NCI-H2171 (cell line): ENCODE results near the gene TBCK.
"Not testable (repeated sequence)": the region's sequence is repeated elsewhere in the genome, so short reads cannot be mapped to it uniquely, and the experiment has no call there.

ENCODE experiments used
- DNase-seq: peaks from one replicate; lab custom pipeline; 2025; lab: John Stamatoyannopoulos, UW

TBCK gene

DNA sequence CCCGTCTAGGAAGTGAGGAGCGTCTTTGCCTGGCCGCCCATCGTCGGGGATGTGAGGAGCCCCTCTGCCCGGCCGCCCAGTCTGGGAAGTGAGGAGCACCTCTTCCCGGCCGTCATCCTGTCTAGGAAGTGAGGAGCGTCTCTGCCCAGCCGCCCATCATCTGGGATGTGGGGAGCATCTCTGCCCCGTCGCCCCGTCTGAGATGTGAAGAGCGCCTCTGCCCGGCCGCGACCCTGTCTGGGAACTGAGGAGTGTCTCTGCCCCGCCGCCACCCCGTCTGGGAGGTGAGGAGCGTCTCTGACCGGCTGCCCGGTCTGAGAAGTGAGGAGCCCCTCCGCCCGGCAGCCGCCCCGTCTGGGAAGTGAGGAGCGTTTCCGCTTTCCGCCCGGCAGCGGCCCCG is 5.2 kb upstream of the TBCK start:
- not testable (repeated sequence) for DNase-seq

DNA sequence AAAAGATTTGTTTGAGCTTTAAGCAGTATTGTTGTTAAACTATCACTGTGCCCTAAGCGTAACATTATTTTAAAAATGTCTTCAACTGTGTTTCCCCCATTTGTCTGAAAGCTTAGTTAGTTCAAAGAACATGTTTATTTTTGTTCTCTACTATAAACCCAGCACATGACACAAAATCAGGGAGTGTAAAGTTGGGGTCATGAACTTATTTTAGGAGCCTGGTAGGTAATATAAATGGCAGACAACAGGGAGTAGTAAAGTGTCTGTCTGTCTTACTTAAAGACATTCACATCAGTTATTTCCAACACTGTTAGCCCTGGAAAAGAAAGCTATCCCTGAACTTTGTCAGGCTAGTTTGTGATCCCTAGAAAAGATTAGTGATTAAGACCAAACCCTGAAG is 4.2 kb upstream of the TBCK start:
- no peak for DNase-seq

GRCh38 chr4:106318511-106318910 is 2.5 kb upstream of the TBCK start:
- no peak for DNase-seq

- DNase-seq: no peak
These were observed 1.8 kb upstream of the TBCK start for GRCh38 chr4:106317815-106318214.

DNA sequence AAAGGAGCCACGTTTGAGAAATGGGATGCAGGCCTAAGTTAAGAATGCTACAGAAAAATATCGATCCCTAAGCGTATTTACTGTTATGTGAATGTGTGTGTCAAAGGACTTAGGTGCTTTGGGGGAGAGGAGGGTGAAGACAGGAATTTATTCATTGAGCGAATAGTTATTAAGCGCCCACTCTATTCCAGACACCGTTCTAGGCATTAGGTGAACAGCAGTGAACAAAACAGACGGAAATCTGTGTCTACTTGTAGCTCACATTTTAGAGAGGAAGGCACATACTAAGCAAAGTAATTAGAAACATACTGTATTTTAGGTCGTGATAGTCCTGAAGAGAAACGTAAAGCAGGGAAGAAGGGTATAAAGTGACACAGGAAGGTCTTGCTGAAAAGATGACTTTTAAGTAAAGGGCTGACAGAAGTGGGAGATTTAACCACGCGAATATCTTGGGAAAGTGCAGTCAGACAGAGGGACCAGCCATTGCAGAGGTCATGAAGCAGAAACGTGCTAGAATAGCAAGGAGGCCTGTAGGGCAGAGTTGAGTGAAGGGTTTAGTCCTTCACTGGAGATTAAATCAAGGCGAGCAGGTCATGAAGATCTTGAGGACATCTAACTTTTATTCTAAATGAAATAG is 882 bp upstream of the TBCK start:
- no peak for DNase-seq

GRCh38 chr4:106315476-106315967 is 487 bp downstream of the TBCK start:
- DNase-seq: no peak

DNA sequence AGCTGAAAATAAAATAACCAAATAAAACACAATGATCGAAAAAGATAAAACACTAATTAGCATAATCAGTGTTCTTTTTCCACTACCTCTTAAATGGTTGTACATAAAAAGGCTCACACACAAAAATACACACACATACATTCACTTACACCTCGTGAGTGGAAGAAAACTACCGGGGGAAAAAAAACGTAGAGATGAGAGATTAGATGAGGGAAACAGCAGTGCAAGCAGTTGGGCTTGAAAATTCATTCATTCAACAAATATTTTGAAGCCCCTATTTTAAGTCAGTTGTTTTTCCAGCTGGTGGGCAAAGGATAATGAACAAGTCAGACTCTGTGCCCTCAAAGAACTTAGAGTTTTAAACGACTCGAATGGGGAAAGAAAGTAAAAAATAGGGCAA is 1.0 kb downstream of the TBCK start:
- DNase-seq: no peak

DNA sequence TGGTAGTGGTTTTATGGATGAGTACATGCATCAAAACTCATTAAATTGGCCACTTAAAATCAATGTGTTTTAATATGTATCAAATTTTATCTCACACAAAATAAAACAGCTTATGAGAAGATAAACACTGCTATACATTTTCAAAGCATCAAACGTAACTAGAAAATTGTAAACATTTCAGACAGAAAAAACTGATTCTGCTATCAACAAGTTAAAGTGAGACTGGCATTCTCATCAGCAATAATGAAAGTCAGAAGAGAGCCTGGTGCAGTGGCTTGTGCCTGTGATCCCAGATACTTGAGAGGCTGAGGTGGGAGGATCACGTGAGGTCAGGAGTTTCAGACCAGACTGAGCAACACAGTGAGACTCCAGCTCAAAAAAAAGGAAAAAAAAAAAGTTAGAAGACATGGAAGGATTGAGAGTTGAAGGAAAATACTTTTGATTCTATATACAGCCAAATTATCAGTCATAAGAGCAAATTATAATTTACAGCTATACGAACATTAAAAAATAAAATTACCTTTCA is 2.9 kb downstream of the TBCK start:
- DNase-seq: no peak

DNA sequence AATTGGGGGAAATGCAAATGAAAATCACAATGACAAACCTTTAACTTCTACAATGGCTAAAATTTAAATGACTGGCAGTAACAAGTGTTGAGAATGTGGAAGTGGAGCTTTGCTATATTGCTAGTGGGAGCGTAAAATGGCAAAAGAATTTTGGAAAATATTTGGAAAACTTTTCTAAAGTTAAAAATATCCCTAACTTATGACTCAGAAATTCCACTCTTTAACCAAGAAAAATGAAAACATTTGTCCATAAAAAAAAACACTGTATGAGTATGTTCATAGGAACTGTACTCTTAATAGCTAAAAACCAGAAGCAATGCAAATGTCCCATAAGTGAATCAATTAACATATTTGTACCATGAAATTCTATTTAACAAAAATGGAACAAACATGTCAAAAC is 3.6 kb downstream of the TBCK start:
- no peak for DNase-seq

DNA sequence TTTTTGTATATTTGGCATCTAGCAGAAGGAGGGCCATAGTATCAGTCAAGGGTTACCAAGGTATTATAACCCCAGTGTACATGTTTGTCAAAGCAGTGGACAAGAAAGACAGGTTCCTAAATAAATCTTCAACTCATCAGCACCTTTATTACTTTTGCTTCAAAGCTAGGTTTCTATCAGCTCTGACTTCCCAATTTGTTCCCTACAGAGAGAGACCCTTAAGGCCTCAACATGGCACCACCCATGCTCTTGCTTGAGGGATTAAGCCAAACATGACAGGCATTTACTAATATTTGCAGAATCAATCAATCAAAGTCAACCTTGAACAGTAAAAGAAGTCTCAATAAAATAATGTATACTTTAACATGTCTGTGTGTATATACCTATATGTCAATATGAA is 9.4 kb downstream of the TBCK start:
- no peak for DNase-seq

DNA sequence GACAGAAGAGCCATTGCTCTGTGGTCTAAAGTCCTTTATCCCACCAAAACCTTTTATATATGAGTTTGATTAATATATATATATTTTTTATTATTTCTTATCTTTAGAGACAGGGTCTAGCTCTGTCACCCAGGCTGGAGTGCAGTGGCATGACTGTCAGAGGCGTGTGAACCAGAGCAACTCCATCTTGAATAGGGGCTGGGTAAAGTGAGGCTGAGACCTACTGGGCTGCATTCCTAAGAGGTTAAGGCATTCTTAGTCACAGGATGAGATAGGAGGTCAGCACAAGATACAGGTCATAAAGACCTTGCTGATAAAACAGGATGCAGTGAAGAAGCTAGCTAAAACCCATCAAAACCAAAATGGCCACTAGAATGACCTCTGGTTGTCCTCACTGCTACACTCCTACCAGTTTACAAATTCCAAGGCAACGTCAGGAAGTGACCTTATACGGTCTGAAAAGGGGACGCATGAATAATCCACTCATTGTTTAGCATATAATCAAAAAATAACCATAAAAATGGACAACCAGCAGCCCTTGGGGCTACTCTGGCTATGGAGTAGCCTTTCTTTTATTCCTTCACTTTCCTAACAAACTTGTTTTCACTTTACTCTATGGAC is 10.5 kb downstream of the TBCK start:
- DNase-seq: no peak

DNA sequence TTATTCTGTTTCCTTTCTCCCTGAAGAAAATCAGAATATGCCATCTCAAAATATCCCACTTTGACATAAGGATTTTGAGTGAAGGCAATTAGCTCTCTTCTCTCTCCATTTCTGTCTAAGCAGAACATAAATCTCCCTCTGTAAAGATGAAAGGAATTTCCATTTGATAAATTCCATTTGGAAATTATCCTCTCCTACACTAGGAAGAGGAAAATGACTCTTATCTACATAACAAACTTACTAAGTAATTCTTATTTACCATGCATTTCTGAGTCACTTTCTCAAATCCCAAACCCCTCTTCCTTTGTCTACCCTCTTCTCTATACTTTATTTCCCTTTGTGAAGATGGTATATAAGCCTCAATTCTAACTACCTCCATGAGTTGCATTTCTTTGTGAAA is 11.4 kb downstream of the TBCK start:
- no peak for DNase-seq

DNA sequence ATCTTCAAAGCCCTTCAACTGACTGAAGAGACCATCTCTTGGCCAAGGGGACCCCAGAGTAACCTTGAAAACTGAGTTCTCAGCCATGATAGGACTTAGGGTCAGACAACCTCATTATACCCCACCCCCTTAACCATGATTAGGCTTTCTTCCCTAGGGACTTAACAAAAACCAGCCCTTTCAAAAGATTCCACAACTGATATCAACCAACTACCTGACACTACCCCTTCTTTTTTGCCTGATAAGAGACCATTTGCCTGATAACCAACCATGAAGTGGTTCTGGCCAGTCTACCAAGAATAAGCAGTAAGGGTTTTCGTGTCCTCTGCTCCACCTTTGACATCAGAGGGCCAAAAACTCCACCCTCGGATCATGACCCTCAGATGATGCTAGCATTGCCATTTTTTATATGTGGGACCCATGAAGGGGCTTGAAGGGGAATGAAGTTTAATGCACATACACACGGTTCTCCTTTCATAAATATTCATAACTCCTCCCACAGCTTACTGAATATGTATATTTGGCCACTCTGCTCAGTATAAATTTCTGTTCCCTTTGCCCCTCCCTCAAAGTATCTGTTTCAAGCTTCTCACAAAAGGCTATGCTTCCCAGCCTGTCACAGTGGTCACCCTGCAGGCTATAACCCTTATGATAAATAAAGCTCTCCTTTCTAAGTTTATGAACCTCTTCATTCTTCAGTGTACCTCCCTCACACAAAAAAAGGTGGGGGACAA is 12.3 kb downstream of the TBCK start:
- DNase-seq: no peak

DNA sequence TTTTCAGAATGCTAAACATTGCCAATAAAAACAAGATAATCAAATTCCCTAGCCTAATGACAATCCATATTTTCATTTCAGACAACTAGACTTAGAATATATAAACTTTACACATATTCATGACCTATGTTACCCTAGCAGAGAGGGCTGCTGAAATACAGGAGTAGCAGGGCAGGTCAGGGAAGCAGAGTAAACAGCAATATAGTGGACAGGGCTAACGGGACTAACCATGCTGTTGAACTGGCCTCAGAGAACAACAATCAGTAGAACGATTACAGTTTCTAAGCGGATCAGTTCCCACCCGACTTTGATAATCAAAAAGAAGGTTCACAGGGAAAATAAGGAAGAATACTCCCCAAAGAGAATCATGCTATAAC is 14.0 kb downstream of the TBCK start:
- no peak for DNase-seq

GRCh38 chr4:106301393-106302061 is 14.5 kb downstream of the TBCK start:
- DNase-seq: no peak

DNA sequence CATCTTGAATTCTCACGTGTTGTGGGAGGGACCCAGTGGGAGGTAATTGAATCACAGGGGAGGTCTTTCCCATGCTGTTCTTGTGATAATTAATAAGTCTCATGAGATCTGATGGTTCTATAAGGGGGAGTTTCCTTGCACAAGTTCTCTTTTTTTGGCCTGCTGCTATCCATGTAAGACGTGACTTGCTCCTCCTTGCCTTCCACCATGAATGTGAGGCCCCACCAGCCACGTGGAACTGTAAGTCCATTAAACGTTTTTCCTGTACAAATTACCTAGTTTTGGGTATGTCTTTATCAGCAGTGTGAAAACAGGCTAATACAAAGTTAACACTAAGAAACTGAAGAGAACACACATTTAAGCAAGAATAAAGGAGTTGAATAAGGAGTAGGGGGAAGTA is 16.0 kb downstream of the TBCK start:
- DNase-seq: no peak

- no peak for DNase-seq
These were observed 18.6 kb downstream of the TBCK start for GRCh38 chr4:106297245-106298035.

GRCh38 chr4:106294062-106294461 is 21.9 kb downstream of the TBCK start:
- no peak for DNase-seq

DNA sequence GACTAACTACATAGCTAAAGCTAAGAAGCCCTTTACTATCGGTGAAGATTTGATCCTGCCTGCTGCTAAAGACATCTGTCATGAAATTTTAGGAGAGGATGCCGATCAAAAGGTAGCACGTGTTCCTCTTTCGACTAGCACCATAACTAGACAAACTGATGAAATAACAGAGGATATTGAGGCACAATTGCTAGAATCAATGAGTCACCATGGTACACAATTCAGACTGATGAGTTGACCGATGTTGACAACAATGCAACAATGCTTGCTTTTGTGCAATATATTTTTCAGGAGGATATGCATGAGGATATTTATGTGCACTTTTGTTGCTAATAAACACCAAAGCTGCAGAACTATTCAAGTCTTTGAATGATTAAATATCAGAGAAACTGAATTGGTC is 24.3 kb downstream of the TBCK start:
- DNase-seq: no peak

DNA sequence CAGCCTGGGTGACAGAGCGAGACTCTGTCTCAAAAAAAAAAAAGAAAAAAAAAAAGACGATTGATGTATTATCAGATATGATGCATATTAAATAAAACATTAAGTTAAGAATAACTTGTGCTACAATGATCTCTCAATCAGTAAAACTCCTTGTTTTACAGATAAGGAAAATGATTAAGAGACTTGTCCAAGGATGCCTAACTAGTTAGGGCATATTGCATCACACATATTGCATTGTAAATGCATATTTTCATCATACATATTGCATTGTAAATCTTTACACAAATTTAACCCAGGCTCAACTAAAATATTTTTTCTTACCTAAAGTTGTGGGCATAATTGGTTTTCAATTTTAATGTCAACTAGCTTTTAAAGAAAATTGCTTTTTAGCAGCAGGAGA is 26.3 kb downstream of the TBCK start:
- DNase-seq: no peak

- DNase-seq: no peak
These were observed 28.5 kb downstream of the TBCK start for GRCh38 chr4:106287353-106287969.
